Measurements from ENCODE around the gene SBF2.
"Not testable (repeated sequence)": the region's sequence is repeated elsewhere in the genome, so short reads cannot be mapped to it uniquely, and the experiment has no call there.

The SBF2 gene

DNA sequence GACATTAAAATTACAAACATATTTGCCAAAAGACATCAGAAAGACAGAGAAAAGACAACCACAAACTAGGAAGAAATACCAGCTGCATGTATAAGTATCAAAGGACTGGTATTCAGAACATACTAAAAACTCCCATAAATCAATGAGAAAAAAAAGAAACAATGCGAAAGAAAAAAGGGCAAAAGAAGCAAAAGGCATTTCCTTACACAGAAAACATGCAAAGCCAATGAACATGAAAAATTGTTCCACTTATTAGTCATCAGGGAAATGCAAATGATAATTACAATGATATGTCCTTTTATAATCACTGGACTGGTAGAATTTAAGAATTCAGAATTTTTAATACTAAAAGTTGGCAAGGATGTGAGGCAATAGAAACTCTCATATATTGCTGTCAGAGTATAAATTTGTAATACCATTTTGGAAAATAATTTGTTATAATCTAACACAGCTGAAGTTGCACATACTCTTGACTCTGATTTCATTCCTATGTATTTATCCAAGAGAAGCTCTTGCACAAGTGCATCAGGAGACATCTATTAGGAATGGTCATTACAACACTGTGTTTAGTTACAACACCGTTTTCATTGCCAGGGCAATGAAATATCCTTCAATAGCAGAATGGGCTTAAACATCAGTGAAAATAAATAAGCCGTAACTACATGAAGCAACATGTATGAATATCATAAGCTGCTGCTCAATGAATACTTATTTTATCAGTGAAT, 350.5 kb downstream of the SBF2 start:
- DNase-seq = no peak

DNA sequence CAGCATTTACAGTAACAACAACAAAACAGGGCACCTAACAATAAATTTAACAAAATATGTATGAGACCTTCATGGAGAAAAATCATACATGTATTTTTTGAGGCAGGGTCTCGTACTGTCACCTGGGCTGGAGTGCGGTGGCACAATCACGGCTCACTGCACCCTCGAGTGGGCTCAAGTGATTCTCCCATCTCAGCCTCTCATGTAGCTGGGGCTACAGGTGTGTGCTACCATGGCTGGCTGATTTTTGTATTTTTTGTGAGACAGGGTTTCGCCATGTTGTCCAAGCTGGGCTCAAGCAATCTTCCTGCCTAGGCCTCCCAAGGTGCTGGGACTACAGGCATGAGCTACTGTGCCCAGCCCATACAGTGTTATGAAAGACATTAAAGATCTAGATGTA, 352.0 kb downstream of the SBF2 start:
- DNase-seq = no peak

DNA sequence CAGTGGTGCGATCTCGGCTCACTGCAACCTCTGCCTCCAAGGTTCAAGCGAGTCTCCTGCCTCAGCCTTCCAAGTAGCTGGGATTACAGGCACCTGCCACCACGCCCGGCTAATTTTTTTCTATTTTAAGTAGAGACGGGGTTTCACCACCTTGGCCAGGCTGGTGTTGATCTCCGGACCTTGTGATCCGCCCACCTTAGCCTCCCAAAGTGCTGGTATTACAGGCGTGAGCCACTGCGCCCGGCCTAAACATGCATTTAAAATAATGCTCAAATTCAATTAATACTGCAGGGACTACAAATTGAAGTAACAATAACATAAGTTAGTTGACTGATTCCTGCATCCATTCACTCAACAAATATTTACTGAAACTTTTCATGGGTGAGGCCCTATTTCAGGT, 354.9 kb downstream of the SBF2 start:
- DNase-seq = not testable (repeated sequence)

DNA sequence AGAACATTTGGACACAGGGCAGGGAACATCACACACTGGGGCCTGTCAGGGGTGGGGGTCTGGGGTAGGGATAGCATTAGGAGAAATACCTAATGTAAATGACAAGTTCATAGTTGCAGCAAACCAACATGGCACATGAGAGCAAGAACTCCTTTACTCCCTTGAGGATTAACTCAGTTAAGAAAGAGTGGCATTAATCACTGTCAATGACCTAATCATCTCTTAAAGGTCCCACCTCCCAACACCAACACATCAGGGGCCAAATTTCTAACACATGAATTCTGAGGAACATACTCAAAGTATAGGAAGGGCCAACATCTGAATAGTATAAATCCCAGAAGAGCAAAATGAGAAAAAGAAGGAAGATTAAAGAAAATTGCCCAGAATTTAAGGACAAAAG, 357.3 kb downstream of the SBF2 start:
- no peak for DNase-seq

DNA sequence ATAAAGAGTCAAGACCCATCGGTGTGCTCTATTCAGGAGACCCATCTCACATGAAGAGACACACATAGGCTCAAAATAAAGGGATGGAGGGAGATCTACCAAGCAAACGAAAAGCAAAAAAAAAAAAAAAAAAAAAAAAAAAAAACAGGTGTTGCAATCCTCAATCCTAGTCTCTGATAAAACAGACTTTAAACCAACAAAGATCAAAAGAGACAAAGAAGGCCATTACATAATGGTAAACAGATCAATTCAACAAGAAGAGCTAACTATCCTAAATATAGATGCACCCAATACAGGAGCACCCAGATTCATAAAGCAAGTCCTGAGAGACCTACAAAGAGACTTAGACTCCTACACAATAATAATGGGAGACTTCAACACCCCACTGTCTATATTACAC, 361.2 kb downstream of the SBF2 start:
- DNase-seq = not testable (repeated sequence)

DNA sequence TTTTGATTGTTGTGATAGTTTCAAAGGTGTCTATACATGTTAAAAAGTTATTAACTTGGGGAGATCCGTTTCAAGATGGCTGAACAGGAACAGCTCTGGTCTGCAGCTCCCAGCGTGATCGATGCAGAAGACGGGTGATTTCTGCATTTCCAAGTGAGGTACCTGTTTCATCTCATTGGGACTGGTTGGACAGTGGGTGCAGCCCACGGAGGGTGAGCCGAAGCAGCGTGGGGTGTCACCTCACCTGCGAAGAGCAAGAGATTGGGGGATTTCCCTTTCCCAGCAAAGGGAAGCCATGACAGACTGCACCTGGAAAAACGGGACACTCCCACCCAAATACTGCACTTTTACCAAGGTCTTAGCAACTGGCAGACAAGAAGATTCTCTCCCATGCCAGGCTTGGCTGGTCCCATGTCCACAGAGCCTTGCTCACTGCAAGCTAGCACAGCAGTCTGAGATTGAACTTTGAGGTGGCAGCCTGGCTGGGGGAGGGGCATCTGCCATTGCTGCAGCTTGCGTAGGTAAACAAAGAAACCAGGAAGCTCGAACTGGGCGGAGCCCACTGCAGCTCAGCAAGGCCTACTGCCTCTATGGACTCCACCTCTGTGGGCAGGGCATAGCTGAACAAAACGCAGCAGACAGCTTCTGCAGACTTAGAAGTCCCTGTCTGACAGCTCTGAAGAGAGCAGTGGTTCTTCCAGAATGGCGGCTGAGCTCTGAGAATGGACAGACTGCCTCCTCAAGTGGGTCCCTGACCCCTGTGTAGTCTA, 363.3 kb downstream of the SBF2 start:
- DNase-seq = not testable (repeated sequence)

DNA sequence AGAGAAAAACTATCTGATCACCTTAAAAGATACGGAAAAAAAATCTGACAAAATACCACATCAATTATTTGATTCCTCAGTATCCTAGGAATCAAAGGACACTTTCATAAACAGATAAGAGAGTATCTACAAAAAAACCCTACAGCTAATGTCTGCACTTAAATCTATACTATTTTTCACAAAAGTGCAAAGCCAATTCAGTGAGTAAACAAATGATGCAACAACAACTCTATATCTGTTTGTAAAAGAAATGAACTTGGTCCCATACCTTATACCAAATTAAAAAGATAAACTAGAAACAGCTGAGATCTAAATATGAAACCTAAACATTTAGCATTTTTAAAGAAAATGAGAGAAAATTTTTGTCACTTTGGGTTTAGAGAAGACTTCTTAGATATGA, 366.3 kb downstream of the SBF2 start:
- no peak for DNase-seq

DNA sequence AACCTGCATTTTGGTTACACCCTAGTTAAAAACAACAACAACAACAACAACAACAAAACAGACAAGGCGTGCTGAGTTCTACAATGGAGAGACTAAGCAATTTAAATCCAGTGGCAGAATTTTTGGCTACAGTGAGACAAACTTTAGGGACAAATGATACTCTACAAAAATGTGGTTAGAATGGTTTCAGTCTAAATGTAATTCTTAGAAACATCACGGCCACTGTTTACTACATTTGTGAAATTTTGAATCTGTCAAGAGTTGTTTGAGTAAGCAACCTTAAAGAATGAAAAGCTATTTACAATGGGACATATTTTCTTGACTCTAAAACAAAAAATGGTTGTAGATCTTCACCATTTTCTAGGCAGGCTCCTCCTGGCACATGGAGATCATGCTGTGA, 370.7 kb downstream of the SBF2 start:
- no peak for DNase-seq

DNA sequence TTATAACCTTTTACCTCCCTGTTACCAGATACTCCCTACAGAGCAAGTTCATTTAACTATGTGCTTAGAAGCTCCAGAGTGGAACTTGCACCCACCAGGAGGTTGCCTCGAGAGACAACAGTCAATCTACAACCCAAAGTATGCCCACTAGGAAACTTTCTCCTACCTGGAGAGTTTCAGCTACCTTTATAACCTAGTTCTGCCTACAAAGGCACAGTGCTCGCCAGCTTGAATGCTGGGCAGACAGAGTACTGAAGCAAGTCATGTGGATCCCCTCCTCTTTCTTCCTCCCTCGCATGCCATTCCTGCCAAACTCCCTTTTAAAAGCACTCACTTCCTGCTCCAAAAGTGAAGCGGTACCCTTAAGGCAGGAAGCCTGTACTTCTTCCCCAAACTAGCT, 371.2 kb downstream of the SBF2 start:
- DNase-seq = no peak

DNA sequence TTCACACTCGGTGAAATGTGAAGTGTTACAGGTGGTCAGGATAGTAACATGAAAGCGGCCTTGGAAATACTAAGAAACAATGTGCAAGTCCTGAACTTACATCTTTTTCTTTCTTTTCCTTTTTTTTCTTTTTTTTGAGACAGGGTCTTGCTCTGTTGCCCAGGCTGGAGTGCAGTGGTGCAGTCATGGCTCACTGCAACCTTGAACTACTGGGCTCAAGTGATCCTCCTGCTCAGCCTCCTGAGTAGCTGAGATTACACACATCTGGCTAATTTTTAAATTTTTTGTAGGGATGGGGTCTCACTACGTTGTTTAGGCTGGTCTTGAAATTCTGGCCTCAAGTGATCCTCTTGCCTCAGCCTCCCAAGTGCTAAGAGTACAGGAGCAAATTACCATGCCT, 377.5 kb downstream of the SBF2 start:
- no peak for DNase-seq

DNA sequence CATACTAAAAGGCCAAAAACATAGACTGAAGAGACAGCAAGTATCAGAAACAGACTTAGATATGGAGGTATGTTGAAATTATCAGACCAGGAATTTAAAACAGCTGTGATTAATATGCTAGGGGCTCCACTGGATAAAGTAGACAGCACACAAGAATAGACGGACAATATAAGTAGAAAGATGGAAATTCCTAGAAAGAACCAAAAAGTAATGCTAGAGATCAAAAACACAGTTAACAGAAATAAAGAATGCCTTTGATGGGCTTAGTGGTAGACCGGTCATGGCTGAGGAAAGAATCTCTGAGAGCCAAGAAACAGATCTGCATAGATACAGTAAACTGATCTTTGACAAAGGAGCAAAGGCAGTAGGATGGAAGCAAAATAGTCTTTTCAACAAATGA, 380.0 kb downstream of the SBF2 start:
- no peak for DNase-seq

DNA sequence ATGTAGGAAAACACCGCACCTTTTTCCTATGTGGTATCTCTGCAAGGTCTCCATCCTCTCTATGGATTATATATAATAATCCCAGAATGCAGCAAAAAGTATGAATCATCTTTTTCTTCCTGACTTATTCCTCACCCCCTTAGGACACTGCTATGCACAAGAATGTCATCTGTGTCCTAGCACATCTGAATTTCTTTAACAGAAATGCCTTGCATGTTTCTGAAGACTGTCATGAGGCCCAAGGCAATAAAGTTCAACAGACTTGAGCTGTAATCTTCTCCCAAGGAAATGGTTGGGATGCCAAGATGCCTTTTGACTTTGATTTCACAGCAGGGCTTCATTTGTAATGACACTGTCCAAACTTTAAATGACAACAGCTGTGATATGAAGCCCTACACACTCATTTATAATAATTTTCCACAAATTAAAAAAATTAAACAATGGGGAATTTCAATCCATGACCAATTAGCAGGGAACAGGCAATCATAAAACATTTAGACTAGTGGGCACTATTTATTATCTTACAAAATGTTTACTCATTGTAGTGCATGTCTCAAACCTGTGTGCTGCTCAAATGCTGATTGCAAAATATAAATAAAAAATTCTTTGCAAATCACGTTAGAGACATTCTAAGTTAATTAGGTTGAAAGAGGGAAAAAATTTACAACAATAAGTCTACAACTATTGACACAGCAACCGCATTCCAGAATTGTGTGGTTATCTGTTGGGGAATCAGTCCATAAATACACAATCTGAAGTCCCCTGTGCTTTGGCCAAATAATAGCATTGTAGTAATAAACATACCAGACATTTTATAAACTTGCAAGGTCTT, 387.8 kb downstream of the SBF2 start:
- no peak for DNase-seq

DNA sequence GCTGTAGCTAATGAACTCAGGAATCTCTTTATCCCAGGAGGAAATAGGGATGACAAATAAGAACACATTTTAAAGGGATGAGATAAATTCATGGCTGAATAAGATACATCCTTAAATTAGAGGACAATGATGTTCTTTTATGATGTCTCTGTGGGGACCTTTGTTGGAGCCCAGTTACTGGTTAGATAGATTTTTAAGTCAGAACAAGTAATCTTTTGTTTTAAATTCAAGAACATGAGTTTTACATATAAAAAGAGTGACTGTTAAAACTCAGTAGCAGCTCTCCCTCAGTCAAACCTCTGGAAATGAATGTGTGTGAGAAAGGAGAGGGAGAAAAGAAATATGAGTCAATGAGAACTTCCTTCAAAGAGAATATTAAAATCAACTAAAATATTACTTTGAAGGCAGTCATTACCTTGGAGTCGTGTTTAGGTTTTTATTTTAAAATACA, 388.5 kb downstream of the SBF2 start:
- DNase-seq = no peak

DNA sequence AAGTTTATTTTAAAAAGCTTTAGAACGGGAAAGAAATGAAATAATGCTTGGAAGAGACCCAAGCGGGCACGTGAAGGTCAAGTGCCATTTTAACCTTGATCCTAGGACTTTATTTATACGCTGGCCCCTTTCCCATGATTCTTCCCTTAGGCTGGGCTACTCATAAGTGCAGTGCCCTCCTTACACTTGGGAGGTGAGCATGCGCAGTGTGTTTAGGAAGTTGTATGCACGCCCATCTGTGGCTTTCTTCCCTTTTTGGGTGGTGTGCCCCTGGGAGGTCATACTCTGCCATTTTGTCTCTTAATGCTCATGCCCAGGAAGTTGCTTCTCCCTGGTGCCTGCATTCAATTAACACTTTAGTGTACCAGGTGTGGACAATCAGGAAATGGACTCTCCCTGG, 390.4 kb downstream of the SBF2 start:
- no peak for DNase-seq

DNA sequence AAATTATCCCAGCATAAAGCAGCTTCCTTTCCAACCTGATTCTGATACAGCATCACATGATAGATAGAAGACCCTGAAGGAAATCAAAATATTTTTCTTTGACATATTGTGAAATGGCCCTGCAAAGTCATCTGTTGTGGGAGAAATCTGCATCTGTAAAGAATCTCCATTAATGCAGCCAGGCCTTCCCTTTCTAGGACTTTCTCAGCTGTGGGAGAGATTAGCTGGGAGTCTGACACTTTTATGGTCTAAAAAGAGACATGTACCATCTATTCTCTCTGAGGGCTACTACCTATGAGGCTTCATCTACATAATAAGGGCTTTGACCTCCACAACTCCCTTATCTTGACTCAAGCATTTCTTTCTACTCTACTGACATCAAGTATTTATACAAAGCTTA, 392.1 kb downstream of the SBF2 start:
- DNase-seq = no peak

DNA sequence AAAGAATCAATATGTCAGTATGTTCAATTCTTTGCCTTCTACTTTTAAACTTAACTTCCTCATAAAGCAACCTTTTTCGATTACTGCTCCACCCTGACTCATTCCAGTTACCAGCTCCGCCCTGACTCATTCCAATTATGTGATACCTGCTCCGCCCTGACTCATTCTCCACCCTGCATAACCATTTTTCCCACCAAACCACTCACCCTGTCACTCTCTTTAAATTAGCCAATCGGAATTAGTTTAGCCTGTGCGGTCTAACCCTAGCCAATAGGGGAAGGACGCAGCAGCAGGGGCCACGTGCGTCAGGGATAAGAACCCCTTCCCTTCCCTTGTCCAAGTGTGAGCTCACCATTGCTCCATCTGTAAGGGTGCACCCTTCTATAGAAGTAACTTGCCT, 393.8 kb downstream of the SBF2 start:
- DNase-seq = not testable (repeated sequence)

DNA sequence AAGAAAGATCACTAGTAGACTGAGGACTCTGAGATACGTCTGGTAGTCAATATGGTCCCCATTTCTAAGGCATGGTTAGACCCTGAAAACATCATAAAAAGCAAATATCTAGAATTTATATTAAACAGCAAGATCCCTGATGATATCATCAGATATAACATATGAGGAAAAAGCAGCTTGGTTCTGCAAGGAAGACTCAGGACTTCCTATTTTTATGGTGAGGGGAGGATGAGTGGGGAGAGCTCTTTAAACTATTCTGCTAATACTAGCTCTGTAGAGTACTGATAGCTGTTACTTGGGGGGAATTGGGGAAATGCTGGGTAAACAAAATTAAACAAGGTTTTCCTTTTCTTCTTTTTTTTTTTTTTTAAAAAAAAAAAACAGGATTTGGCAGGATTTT, 394.3 kb downstream of the SBF2 start:
- DNase-seq = no peak

DNA sequence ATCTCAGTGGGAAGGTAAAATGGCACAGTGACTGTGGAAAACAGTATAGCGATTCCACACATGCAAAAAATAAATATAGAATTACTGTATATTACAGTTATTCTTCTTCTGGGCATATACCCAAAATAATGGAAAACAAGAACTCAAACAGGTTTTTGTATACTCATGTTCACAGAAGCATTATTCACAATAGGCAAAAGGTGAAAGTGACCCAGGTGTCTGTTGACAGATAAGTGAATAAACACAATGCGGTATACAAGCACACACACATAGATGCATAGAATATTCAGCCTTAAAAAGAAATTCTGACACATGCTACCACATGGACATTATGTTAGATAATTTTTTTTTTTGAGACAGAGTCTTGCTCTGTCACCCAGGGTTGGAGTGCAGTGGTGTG, 397.1 kb downstream of the SBF2 start:
- no peak for DNase-seq

DNA sequence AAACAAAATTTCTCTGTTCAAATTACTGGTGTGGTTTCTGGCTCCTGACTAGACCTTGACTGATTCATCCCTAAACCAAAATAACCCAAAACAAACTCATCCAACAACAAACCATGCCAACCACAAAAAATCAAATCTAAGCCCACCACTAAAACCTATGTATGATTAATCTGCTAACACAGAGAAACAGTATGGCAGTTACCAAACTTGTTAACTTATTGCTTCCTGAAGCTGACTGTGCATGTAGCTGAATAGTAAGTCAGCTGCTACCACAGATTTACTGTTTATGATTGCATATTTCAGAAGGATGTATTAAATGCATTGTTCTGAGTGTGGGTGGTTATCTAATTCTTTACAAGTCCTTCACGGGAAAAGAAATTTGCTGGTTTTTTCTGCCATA, 399.0 kb downstream of the SBF2 start:
- DNase-seq = no peak

DNA sequence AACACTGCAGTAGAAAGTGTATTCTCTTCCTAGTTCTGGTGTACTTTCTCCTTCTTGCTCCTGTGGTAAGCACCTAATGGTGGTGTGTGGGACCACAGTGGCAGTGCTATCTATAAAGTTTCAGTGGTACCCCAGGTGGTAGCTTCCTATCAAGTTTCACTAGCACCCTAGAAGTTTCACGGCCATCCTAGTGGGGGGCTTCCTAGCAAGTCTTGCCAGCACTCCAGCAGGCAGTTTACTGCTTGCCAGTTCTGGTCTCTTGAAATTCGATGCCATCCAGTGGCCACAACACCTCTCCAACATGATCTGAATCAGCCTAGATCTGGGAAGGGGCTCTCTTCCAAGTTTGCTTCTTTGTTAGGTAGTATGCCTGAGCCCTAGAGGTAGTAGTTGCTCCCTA, 400.5 kb downstream of the SBF2 start:
- DNase-seq = no peak

DNA sequence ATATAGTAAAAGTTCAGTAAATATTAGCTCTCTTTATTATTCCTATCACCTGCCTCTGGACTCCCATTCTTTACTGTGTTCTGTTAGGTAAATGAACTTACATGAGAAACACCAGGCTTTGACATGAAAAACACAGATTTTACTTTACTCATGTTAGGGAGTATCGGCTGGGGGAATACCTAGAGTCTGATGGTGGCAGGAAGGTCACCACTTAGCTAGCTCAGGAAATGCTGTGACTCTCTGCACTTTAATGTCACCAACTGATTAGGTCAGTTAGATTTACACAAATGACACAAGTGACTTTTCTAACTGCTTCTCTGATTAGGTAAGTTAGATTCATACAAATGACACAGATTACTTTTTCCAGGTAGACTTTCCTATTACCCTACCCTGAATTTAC, 405.1 kb downstream of the SBF2 start:
- no peak for DNase-seq

DNA sequence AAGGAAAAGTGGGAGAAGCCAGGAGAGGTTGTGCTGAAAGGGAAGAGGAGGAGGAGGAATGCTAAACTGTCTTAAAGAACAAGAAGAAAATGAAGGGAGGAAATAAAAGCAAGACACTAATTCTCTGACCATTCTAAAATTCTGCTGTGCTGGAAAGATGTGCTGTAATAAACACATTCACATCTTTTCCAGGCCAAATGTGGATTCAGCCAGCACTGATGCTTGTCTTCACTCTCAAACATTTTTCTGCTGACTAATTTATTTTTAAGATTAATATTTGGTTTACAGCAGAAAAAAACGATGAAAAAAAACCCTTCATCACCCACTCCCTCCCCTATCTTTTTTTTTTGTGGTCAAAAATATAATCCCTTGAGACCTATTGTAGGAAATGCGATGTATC, 406.5 kb downstream of the SBF2 start:
- no peak for DNase-seq

DNA sequence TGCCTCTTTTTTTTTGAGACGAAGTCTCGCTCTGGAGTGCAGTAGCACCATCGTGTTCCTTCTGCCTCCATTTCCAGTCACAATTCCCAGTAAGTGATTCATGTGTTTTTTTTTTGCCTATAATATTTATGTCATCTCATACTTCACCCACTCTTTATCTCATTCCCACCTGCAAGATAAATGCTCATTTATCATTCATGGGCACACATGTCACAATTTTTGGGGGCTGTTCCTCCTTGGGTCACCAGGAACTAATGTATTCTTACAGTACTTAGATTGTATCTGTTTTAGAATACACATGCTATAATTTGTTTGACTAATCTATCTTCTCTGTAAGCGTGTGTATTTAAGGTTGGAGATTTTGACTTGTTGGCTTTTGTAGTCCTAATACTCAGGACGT, 407.4 kb downstream of the SBF2 start:
- no peak for DNase-seq

DNA sequence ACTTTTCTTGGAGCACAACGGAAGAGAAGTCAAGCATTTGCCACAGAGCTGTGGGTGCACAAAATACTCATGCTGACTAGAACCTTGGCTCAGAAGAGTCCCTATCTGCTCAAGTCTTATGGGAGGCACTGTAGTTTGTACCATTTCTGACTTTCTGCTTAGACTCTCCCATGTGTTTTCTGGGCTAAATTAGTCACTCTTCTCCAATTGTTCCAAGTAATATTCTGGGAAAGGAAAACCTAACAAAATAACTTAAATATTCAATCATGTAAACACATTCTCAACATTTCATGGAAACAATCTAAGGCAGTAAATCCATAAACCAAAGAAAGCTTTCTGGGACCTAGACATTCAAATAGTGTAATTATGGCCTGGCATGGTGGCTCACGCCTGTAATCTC, 409.4 kb downstream of the SBF2 start:
- no peak for DNase-seq

Data from CD4-positive, alpha-beta T cell treated with Interleukin-21 for 1 hour (primary cell).